GM12801 (cell line): ENCODE measurements around the gene MPP3.

Experiments used
- CTCF ChIP-seq: IDR thresholded peaks from one replicate; pipeline ENCODE4 v1.5.1; 2011; ENCODE audit warnings: control low read depth; ENCODE audit not compliant: insufficient read length; ENCODE audit errors: extremely low read depth

MPP3 gene

GRCh38 chr17:43753493-43754129 is 79.3 kb downstream of the MPP3 start:
- no peak for TF ChIP-seq CTCF
